Measurements from ENCODE around the gene SHISA6.
"Not testable (repeated sequence)": the region's sequence is repeated elsewhere in the genome, so short reads cannot be mapped to it uniquely, and the experiment has no call there.

The SHISA6 gene

DNA sequence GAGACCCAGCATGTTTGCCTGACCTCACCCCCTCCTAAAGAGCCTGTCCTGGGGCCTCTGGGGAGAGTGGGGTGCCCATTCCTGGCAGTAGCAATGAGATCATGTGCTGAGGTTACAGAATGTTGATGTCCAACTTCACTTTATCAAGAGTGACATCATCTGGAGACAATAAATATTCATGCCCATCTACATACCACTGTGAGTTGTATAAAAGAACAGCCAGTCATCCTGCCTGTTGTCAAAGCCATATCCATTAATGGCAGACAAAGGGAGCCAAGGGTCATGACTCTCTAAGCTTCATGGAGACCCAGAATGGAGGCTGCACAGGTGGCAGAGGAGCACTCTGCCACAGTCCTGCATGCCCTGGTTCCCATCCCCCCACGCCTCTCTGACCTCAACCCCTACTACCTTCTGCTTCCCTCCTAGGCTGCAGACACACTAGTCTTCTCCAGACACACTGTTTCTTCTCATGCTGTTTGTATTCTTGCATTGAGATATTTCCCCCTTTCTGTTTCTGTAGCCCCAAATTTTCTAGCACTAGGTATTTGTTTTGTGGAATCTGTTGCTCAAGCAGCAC is 27.1 kb downstream of the SHISA6 start:
- DNase-seq (ENCODE audit: low read depth in 2 of 2) = no peak

DNA sequence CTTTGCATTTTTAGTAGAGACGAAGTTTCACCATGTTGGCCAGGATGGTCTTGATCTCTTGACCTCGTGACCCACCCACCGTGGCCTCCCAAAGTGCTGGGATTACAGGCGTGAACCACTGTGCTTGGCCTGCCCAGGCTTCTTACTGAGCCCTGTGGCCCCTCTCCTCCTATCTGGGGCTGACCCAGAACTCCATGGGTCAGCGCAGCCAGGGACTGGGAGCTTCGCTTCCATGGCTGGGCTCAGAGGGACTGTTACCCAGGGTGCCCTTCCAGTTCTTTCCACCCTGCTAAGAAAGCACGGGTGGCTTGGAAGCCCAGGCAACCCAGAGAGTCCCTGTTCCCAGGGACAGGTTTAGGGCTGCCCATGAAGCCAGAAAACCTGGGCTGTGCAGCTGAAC is 28.2 kb downstream of the SHISA6 start:
- DNase-seq (ENCODE audit: low read depth in 2 of 2) = no peak

DNA sequence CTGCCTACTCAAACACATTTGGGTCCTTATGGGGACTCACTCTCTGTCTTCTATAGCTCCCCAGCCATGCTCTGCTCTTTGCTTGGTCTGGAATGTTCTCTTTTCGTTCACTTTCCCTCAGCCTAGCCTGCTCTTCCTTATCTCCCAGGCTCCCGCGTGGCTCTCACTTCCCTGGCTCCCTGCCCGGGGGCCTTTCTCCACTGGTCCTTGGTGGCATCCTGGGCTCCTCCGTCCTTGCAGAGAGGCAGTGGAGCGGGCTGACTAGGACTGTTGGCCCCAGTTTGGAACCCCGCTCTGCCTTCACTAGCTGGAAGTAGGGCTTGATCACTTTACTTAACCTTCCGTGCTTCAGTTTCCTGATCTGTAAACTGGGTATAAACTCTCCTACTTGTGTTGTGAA is 31.2 kb downstream of the SHISA6 start:
- DNase-seq (ENCODE audit: low read depth in 2 of 2) = no peak

DNA sequence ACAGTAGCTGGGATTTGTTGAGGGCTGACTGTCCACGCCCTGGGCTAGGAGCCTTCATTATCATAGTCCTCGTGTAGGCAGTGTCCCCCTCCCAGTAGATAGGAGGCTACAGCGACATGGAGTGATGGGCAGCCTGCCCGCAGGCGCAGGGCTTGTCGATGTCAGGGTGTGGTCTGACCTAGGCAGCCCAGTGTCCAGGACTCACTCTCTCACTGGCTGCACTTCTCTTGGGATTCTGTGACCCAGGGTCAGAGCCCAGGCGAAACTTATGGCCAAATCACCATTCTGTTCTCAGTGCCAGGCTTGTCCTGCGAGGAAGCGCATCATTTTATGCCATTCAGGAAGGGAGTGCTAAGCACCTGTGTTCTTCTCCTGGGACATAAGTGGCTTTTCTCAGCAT is 32.6 kb downstream of the SHISA6 start:
- no peak for DNase-seq (ENCODE audit: low read depth in 2 of 2)

DNA sequence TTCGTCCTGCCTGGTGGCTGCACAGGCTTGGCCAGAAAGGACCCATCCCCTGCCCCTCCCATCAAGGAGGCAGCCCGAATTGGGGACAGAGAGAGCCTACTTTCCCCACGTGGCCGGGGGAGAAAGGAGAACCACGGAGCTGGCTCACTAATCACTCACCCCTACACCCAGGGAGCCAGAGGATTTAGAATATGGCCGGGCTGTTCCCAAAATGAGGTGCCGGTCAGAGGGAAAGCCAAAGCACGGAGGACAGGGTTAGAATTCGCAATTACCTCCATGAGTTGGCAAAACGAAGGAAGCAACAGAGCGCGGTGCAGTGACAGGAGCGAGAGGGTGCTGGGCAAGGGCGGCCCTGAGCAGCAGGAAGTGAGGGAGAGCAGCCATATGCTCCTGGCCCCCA is 33.1 kb downstream of the SHISA6 start:
- no peak for DNase-seq (ENCODE audit: low read depth in 2 of 2)

DNA sequence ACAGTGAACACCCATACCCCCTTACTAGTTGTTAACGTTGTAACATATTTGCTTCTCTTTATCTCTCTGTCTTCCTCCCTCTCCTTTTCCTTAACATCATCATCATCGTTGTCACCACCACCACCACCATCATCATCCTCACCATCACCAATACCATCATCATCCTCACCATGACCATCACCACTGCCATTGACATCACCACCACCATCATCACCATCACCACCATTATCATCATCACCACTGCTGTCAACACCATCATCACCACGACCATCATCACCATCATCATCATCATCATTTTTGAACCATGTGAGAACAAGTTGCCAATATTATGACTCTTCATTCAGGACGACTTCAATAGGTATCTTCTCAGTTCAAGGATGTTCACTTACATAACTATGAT is 35.5 kb downstream of the SHISA6 start:
- DNase-seq (ENCODE audit: low read depth in 2 of 2) = no peak

DNA sequence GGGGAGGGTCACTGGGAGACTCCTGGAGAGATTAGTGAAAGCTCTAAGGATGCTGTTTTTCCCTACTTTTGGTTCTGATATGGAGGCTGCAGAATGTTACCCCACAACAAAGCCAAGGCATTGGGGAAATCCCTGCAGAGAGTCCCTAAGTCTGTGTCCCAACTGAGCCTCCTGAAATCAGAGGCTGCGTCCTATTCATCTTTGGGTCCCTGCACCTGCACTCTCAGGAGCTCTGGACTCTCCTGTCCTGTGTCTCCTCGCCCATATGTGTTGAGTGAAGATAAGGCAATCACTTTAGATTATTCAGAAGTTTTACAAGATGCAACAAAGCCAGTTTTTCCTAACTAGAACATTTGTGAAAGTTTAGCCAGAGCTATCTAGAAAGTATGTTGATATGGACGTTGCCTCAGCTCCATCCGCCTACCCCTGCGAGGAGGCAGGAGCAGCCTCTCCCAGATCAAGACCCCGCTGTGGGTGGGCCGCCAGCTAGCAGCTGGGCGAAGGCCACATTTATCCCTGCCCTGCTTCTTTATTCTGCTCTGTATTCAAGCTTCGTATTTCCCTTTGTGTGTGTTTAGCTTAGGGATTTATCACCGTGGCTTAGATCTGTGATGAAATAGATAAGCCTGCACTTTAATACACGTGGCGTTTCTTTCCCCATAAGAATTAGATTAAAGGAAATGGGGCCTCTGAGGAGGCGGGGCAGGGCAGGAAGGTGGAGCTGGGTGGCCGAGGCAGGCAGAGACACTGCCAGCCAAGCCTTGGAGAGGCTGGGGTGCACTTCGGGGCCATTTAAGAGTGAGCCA is 37.4 kb downstream of the SHISA6 start:
- DNase-seq (ENCODE audit: low read depth in 2 of 2) = no peak

DNA sequence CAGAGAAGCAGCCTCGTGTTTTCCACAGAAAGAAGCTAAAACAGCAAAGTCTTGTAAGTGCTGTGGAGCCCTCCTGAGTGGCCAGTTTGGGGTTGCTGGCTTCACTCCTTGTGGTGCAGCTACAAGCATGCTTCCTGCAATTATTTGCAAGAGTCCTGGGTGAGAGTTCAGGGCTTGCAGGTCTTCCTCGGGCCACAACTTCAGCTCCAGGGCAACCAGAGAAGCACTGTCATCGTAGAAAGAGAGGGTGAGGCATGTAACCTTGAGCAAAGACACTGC is 37.9 kb downstream of the SHISA6 start:
- no peak for DNase-seq (ENCODE audit: low read depth in 2 of 2)

DNA sequence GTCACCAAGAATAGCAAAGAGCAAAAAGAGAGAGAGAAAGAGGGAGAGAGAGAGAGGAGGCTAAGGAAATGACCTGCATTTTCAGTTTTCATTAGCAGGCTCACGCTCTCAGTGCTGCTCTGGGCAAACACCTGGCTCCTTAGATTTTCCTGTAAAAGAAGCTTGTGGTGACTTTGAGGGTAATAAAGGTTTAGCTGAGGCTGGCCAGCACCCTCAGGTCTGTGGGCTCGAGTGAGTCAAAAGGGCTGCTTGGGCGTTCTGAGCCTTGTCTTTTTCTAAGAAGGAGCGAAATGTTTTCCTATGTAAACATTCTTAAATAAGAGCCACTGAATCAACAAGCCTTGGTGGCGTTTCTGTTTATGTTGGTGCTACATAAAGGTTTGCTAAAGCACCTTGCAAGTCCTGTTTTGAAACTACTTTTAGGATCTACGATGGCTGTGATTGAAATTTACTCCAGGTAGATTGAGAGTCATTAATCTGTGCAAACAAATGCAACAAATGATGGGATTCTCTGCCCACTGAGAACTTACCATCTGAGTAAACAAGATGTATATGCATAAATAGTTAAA is 38.8 kb downstream of the SHISA6 start:
- DNase-seq (ENCODE audit: low read depth in 2 of 2) = no peak

DNA sequence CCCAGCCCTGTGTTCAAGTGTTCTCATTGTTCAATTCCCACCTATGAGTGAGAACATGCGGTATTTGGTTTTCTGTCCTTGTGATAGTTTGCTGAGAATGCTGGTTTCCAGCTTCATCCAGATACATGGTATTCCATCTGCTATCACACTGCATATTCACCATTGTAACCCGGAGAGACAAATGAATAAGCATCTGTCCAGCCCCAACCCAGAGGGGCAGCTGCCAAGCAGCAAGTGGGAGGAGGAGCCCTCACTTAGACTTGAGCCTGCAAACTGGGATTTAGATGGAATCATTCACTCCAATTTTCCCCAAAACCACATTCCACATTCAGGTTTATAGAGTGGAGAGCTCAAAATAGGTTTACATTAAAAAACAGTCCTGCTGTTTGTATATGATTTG is 41.6 kb downstream of the SHISA6 start:
- no peak for DNase-seq (ENCODE audit: low read depth in 2 of 2)

DNA sequence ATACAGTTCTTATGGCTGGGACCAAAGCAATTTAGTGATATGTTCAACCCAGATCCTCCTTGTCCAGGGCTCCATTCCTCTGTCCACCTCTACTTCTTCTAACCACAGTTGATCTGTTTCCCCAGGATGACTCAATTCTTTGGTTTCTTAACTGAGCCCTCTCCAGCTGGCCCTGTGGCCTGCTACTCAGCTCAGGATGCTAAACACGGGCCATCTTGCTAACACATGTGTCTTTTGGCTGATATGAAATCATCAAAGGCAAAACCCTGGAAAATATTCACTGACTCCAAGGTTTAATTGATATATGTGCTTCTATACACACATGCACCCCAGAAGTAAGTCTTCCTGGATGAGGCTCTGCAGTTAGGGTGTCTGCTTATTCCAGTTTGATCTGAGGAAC is 43.8 kb downstream of the SHISA6 start:
- DNase-seq (ENCODE audit: low read depth in 2 of 2) = no peak

DNA sequence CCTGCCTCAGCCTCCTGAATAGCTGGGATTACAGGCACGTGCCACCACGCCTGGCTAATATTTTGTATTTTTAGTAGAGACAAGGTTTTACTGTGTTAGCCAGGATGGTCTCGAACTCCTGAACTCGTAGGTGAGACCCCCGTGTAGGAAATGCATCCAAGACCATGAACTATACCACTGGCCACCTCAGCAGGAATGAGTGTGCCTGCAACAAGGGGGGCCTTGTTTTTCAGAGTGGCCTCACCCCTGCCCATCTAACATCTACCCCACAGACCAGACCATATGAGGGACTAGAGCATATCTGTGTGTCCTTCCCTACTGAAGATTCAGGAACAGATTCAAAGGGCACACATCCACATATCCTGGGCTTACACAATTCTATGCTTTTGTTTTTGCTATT is 44.9 kb downstream of the SHISA6 start:
- DNase-seq (ENCODE audit: low read depth in 2 of 2) = no peak

DNA sequence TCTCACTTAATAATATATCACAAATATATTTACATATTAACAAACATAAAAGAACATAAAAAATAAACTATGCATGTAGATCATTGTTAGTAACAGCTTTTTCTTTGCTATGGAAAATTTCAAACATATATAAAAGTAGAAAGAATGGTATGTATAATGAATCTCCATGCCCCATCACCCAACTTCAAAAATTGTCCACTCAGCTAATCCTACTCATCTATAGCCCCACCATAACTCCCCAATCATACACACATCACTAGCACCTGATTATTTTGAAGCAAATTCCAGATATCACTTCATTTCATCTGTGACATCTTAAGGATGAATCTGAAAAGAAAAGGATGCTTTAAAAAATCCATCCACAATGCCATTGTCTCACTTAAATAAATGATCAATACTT is 46.8 kb downstream of the SHISA6 start:
- no peak for DNase-seq (ENCODE audit: low read depth in 2 of 2)

DNA sequence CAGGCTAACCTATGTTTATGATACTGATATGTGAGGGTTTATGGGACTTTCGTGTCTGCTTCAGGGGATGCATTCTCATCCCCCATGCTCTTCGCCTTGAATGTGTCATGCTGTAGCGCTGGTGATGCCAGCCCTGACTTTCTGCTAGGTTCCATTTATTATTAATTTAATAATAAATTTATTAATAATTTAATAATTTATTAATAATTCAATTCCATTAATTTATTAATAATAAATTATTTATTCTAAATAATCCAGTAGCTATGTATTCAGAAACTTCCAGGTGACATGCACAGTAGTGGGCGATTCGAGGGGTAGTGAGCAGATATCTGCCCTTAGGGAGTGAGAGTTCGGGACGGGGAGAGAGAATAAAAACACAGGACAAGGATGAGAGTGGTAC is 49.8 kb downstream of the SHISA6 start:
- no peak for DNase-seq (ENCODE audit: low read depth in 2 of 2)

DNA sequence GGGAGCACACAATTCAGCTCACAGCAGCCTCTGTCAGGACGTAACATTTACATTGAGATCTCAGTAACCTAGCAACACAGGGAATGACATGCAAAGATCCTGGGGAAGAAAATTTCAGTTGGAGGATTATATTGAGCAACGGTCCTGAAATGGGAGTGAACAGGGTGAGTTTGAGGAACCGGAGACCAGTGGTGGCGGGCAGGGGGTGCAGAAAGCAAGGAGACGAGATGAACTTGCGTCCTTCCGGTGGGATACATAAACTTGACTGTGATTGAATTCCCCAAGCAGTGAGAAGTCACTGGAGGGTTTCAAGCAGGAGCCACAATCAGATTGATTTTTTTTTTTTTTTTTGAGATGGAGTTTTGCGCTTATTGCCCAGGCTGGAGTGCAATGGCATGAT is 51.5 kb downstream of the SHISA6 start:
- DNase-seq (ENCODE audit: low read depth in 2 of 2) = no peak

DNA sequence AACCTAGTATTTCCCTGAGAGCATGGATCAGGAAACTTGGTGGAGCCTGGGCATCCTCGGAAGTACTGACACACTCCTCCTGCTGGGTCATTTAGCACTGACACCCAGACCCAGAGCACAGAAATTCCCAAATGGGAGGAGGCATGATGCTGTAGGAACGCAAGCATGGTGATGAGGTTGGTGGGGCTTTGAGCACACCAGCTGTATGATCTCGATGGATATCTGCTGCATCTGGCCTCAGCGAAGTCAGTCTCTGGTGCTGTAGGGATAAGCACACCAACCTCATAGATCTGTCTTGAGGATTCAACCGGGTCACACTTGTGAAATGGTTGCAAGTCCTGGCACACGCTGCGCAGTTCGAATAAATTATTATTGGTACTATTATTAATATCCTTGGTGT is 52.5 kb downstream of the SHISA6 start:
- DNase-seq (ENCODE audit: low read depth in 2 of 2) = no peak

DNA sequence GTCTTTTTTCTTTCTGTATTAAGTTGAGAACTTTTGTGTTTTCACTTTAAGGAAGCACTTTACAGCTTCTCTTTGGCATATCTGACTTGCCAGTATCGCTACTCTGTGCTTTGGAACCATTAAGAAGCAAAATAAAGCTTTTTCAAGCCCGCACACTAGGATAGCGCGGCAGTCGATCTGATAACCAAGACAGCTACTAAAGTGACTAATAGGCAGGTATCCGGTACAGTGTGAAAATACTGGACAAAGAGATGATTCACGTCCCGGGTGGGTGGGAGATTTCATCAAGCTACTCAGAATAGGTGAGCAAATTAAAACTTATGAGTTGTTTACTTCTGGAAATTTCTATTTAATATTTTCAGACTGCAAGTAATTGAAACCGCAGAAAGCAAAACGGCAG is 53.8 kb downstream of the SHISA6 start:
- DNase-seq (ENCODE audit: low read depth in 2 of 2) = no peak

DNA sequence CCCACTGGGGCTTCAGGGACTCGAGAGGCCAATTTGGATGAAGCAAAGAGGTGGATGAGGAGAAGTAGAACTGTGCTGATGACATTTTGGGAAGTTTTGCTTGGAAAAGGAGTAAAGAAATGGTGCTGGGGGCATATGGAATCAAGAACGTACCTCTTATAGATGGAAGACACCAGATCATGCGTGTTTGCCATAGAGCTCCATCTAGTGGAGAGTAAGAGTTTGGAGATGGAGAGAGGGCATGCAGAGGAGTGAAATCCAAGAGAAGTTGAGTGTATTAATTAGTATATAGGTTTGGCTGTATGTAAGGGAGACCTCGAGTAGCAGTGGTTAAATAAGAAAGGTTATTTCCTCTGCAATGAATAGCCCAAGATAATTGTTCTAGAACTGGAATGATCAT is 56.0 kb downstream of the SHISA6 start:
- no peak for DNase-seq (ENCODE audit: low read depth in 2 of 2)

DNA sequence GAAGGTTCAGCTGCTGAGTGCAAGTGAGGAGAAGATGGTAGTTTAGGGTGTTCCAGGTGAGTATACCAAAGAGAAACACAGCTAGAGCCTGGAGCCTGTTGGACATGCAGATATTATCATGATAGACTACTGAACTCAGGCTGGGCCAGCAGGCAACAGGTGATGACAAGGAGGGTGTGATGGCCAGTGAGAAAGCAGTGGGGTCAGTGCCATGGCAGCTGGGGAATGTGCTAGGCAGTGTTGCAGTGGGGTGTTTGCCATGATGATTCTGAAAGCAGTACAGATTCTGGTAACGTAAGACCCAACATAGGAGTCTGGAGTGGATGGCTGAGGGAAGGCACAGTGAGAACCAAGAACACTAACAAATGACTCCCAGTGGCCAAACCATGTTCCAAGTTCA is 57.4 kb downstream of the SHISA6 start:
- no peak for DNase-seq (ENCODE audit: low read depth in 2 of 2)

DNA sequence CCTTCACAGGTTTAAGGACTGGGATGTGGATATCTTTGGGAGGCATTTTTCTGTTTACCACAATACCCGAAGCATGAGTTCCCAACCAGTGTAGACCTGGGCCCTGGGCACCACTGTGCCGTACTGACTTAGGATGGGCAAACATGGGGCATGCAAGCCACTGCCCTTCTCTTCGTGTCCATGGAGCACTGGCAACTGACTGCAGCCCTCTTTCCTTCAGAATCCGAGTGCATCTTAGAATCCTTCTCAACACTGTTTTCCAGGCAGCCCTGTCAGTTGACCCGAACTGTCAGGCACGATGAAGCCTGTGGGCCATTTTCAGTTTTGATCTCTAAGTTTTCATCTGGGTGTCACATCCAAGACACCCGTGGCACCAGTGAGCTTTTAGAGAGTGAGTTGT is 59.2 kb downstream of the SHISA6 start:
- DNase-seq (ENCODE audit: low read depth in 2 of 2) = no peak

DNA sequence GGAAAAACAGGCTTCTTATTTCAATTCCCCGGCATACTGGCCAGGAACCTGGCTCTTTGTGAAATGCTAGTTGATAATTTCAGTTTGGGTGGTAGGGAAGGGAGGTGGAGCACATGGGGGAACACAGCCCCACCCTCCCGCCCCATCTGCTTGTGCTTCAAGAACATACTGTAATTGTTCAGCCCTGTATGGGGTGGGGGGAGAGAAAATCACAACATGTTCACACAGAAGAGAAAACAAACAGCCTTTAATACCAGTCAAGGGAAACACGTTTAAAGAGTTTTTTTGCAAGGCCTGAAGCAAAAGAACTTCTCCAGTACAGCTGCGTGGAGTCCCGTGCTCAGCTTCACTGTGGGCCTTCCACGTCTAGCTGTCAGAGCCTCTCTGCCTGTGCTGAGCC is 59.7 kb downstream of the SHISA6 start:
- no peak for DNase-seq (ENCODE audit: low read depth in 2 of 2)

DNA sequence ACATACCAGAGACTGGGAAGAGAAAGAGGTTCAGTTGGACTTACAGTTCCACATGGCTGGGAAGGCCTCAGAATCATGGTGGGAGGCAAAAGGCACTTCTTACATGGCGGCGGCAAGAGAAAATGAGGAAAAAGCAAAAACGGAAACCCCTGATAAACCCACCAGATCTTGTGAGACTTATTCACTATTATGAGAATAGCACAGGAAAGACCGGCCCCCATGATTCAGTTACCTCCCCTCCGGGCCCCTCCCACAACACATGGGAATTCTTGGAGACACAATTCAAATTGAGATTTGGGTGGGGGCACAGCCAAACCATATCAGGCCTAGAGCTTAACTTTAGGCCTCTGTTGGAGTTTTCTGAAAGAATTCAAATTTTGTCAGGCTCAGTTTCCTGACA is 60.9 kb downstream of the SHISA6 start:
- DNase-seq (ENCODE audit: low read depth in 2 of 2) = not testable (repeated sequence)

DNA sequence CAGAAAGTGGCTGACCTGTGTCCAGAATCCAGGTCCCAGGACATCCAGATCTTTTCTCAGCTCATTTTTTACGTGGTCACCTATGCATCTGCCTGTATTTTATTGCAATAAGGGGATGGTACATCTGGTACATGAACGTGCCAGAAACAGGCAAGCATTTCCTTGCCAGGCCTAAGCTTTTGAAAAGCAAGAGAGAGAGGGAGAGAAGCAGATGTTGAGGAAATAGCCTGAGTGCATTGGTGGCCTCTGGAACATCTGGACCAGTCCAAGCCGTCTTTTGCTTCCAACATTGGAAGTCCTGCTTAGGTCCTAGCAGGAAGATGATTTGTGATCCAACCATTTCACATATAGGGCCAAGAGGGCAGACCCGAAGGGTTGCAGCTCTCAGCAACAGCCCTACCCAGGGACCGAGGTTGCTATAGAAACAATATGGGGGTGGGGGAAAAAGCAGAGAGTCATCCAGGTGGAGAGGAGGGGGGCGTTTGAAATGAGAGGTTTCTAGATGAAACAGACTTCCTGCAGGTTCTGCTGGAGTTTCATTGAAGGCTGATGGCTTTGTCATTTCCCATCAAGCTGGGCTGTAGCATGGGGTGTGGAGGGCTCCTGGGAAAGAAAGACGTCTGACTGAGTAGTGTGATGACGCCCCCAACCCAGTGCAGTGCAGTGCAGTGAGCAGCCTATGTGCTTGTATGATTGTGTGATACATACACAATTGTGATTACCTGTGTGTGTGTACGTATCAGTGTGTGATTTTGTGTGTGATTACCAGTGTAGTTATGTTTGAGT is 61.6 kb downstream of the SHISA6 start:
- no peak for DNase-seq (ENCODE audit: low read depth in 2 of 2)

Data from activated CD8-positive, alpha-beta memory T cell treated with anti-CD3 and anti-CD28 coated beads for 4 hours (primary cell).